ENCODE results near the gene SPTBN1.
A peak's percentile ranks its signal among the peaks of the same experiment; 100 is the strongest.

Gene SPTBN1

GRCh38 chr2:54455563-54456361 is at the start of gene SPTBN1:
Gene SPTBN1, plus strand, starts transcription at chr2:54456327. Its CDS starts 70,092 bp downstream, at chr2:54526419.
- DNase-seq = peak in 55 of 56 donors; percentile 70 to 97 (median 93)

GRCh38 chr2:54407693-54408092 is 48.4 kb upstream of the SPTBN1 start:
- no peak for DNase-seq

GRCh38 chr2:54408288-54408687 is 47.8 kb upstream of the SPTBN1 start:
- DNase-seq = no peak

- DNase-seq = peak in 44 of 56 donors; percentile 8 to 77 (median 42)
Measured at GRCh38 chr2:54409752-54410151, 46.4 kb upstream of the SPTBN1 start.

GRCh38 chr2:54411801-54412354 is 44.2 kb upstream of the SPTBN1 start:
- no peak for DNase-seq

- DNase-seq = no peak
Measured at GRCh38 chr2:54416166-54416813, 39.8 kb upstream of the SPTBN1 start.

GRCh38 chr2:54416938-54417337 is 39.2 kb upstream of the SPTBN1 start:
- DNase-seq = no peak

GRCh38 chr2:54417577-54417976 is 38.5 kb upstream of the SPTBN1 start:
- DNase-seq = no peak

GRCh38 chr2:54419388-54419787 is 36.7 kb upstream of the SPTBN1 start:
- DNase-seq = no peak

GRCh38 chr2:54419855-54420523 is 36.1 kb upstream of the SPTBN1 start:
- DNase-seq = no peak

- DNase-seq = no peak
Measured at GRCh38 chr2:54420524-54421172, 35.5 kb upstream of the SPTBN1 start.

GRCh38 chr2:54422072-54422581 is 34.0 kb upstream of the SPTBN1 start:
- no peak for DNase-seq

- DNase-seq = peak in 15 of 56 donors; percentile 6 to 61 (median 17)
Measured at GRCh38 chr2:54423213-54423612, 32.9 kb upstream of the SPTBN1 start.

GRCh38 chr2:54424555-54425163 is 31.5 kb upstream of the SPTBN1 start:
- DNase-seq = no peak

GRCh38 chr2:54428108-54428831 is 27.9 kb upstream of the SPTBN1 start:
- DNase-seq = no peak

- DNase-seq = no peak
Measured at GRCh38 chr2:54429054-54429453, 27.1 kb upstream of the SPTBN1 start.

- DNase-seq = no peak
Measured at GRCh38 chr2:54429811-54430551, 26.1 kb upstream of the SPTBN1 start.

- DNase-seq = no peak
Measured at GRCh38 chr2:54430649-54431048, 25.5 kb upstream of the SPTBN1 start.
